Measurements from ENCODE around the gene SLC47A2.

DNA sequence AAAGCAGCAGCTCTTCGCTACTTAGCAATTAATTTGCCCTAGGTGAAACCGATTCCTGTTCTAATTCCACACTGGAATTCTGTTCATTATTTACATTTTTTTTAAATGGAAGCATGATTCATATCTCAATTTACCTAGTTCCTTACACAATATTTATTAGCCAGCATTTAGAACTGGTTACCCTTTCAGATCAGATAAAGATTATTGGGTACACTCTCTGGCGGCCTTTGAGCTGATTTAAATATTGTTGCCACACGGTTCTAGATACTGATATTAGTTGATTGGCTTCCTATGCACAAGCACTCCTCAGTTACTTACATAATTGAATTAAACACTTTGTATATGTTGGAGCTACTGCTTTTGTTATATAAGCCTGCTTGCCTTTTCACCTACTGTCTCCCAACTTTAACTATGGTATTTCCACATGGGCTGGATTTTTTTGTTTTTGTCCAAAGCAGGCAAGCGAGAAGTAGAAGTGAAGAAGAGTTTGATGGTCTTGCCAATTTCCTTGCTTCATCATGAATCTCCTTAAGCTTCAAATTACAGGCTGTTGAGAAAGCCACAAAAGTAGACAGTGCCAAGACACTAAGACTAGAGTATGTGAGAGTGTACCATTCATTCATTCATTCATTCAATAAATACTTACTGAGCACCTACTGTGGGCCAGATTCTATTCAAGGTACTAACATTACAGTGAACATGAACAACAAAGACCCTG, 71.7 kb downstream of the SLC47A2 start:
- TF ChIP-seq POLR2A (conservative IDR thresholded peaks at IDR 0.05): no peak
- TF ChIP-seq, protein P1, sequence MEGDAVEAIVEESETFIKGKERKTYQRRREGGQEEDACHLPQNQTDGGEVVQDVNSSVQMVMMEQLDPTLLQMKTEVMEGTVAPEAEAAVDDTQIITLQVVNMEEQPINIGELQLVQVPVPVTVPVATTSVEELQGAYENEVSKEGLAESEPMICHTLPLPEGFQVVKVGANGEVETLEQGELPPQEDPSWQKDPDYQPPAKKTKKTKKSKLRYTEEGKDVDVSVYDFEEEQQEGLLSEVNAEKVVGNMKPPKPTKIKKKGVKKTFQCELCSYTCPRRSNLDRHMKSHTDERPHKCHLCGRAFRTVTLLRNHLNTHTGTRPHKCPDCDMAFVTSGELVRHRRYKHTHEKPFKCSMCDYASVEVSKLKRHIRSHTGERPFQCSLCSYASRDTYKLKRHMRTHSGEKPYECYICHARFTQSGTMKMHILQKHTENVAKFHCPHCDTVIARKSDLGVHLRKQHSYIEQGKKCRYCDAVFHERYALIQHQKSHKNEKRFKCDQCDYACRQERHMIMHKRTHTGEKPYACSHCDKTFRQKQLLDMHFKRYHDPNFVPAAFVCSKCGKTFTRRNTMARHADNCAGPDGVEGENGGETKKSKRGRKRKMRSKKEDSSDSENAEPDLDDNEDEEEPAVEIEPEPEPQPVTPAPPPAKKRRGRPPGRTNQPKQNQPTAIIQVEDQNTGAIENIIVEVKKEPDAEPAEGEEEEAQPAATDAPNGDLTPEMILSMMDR (IDR thresholded peaks at IDR 0.05 in 2 of 3, conservative IDR thresholded peaks at IDR 0.05 in 1 of 3; ENCODE audit: insufficient read depth in 2 of 3, low read depth in 1 of 3, low read length in 3 of 3): no peak
- TF ChIP-seq CHD2 (IDR thresholded peaks at IDR 0.05; ENCODE audit: low read depth, low read length): no peak
- TF ChIP-seq, protein P2, sequence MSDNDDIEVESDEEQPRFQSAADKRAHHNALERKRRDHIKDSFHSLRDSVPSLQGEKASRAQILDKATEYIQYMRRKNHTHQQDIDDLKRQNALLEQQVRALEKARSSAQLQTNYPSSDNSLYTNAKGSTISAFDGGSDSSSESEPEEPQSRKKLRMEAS (CRISPR knock-in tag; IDR thresholded peaks at IDR 0.05): no peak
